Panc1 (cell line): Measurements from ENCODE around the gene FMO2. TPM values are rescaled to one million over a fixed set of nuclear protein-coding genes. Genes with fewer than 3 reads are reported as not detected.

ENCODE experiments used
- ATAC-seq: fragments of 200-7000 bp; cut with Tn5 transposase; 2 replicates; pipeline ENCODE4 v1.9.1; 2020; ENCODE audit warnings: mild to moderate bottlenecking, moderate library complexity
- BruUV-seq: library from RNA; stranded (reverse); fragments of 400-500 nt; replicated peaks from 2 replicates; lab custom pipeline; 2021; lab: Mats Ljungman, UMichigan
- CTCF ChIA-PET: fragments of 300-600 bp; sonication (Branson Sonifier 250); formaldehyde crosslinking; loops from one replicate; lab custom pipeline; 2022; ENCODE audit warnings: antibody characterized with exemption; lab: Charles Lee
- POLR2A ChIA-PET: fragments of 300-600 bp; sonication (Branson Sonifier 250); formaldehyde crosslinking; loops from one replicate; lab custom pipeline; 2022; ENCODE audit warnings: antibody characterized with exemption; lab: Charles Lee
- DNase-seq: peaks from one replicate; pipeline ENCODE4 v3.0.0-alpha.2; 2010; ENCODE audit warnings: low read depth, low spot score
- H3K27ac ChIP-seq: 2 replicates; pipeline ENCODE4 v1.5.1; 2011; ENCODE audit warnings: mild to moderate bottlenecking, low read length, inconsistent platforms
- H3K27me3 ChIP-seq: fragments of 200-500 bp; sonication (Bioruptor generic); 2 replicates; pipeline ENCODE4 v1.6.0; 2014; ENCODE audit warnings: low read length, inconsistent platforms; ENCODE audit not compliant: control insufficient read depth, insufficient read depth
- H3K36me3 ChIP-seq: fragments of 200-500 bp; sonication (Bioruptor generic); 2 replicates; pipeline ENCODE4 v1.5.1; 2014; ENCODE audit warnings: inconsistent platforms, mild to moderate bottlenecking, low read length, moderate library complexity; ENCODE audit not compliant: control insufficient read depth, insufficient read depth
- H3K4me1 ChIP-seq: 2 replicates; pipeline ENCODE4 v1.5.1; 2011; ENCODE audit warnings: inconsistent platforms, mild to moderate bottlenecking, low read length, moderate library complexity; ENCODE audit not compliant: control insufficient read depth, insufficient read depth
- H3K4me3 ChIP-seq, 2 experiments: 2 replicates each; pipeline ENCODE4 v1.5.1; 2011 to 2012; ENCODE audit warnings: low read depth in 2 of 2, low read length in 2 of 2, mild to moderate bottlenecking in 2 of 2, inconsistent platforms in 1 of 2, moderate library complexity in 1 of 2
- H3K9me3 ChIP-seq: fragments of 200-500 bp; sonication (Bioruptor generic); 2 replicates; pipeline ENCODE4 v1.5.1; 2014; ENCODE audit warnings: low read depth, mild to moderate bottlenecking, inconsistent platforms, low read length, moderate library complexity; ENCODE audit not compliant: control insufficient read depth, insufficient read depth
- CTCF ChIP-seq: fragments of 450-650 bp; IDR thresholded peaks from 2 replicates; pipeline ENCODE4 v1.5.1; 2017; ENCODE audit warnings: mild to moderate bottlenecking
- POLR2AphosphoS5 ChIP-seq: IDR thresholded peaks from 2 replicates; pipeline ENCODE4 v1.6.1; 2012; ENCODE audit warnings: mild to moderate bottlenecking, low read depth, low read length, moderate library complexity
- REST ChIP-seq, 2 experiments: IDR thresholded peaks; 2 replicates each; pipeline ENCODE4 v1.6.1; 2011 to 2012; ENCODE audit warnings: low read depth in 2 of 2, control low read depth in 1 of 2, low read length in 1 of 2, mild to moderate bottlenecking in 1 of 2, moderate library complexity in 1 of 2; ENCODE audit not compliant: insufficient read depth in 1 of 2
- SIN3A ChIP-seq: IDR thresholded peaks from 2 replicates; pipeline ENCODE4 v1.6.1; 2012; ENCODE audit warnings: low read depth, mild to moderate bottlenecking, low read length, moderate library complexity, borderline replicate concordance; ENCODE audit not compliant: insufficient read depth
- TCF7L2 ChIP-seq: IDR thresholded peaks from 2 replicates; pipeline ENCODE4 v1.6.1; 2011; ENCODE audit warnings: mild to moderate bottlenecking, low read depth, low read length, inconsistent platforms
- in situ Hi-C: cut with HindIII; loops from 2 replicates; pipeline ENCODE4 v1.10.0; 2016; ENCODE audit warnings: low sequenced_read_pairs, low pct_unique_long_range_greater_than_20kb
- intact Hi-C: fragments of 100-400 bp; cut with micrococcal nuclease; formaldehyde crosslinking; loops from one replicate; pipeline ENCODE4 v1.10.0; 2022; ENCODE audit not compliant: unreplicated experiment
- total RNA-seq: library from RNA; stranded (reverse); gene quantifications from one replicate; pipeline ENCODE4 v1.2.1, GENCODE V29; 2021; ENCODE audit not compliant: unreplicated experiment

Gene FMO2
- total RNA-seq, 1 experiment from 2014 or later, result 0.08 TPM

- CTCF ChIA-PET, result no interaction called here
- intact Hi-C loops (no loop called here), in situ Hi-C loops (no loop called here)
- DNase-seq (no peak), ATAC-seq (no peak)
- Histone ChIP-seq H3K4me3 (no peak overlapping the region), H3K4me1 (no peaks in the 10 kb centered on the region), H3K27ac (no peak overlapping the region), H3K36me3 (no peaks in the 10 kb centered on the region), H3K27me3 (no peaks in the 10 kb centered on the region; the same call in 1 of the 2 replicates), H3K9me3 (no peaks in the 10 kb centered on the region)
- TF ChIP-seq TCF7L2 (no peak), REST (IDR thresholded peaks at IDR 0.05; ENCODE audit: insufficient read depth in 1 of 2, low read depth in 2 of 2, low read length in 1 of 2) (no peak), SIN3A (no peak), POLR2AphosphoS5 (no peak), CTCF (no peak)
- POLR2A ChIA-PET, result no interaction called here
- no TSS peak for BruUV-seq
Observed at GRCh38 chr1:171206978-171207355, 21.9 kb downstream of the FMO2 start.

- ChIA-PET CTCF (no interaction called here), POLR2A (no interaction called here)
Observed at GRCh38 chr1:171207377-171207776, 22.3 kb downstream of the FMO2 start.

More at GRCh38 chr1:171207377-171207776, 22.3 kb downstream of the FMO2 start:
- ATAC-seq (no peak), DNase-seq (no peak)
- intact Hi-C loops, result no loop called here
- in situ Hi-C loops, result no loop called here
- TF ChIP-seq REST (IDR thresholded peaks at IDR 0.05; ENCODE audit: insufficient read depth in 1 of 2, low read depth in 2 of 2, low read length in 1 of 2), result no peak
- no peak for TF ChIP-seq CTCF
- no peak for TF ChIP-seq TCF7L2
- no peak for TF ChIP-seq POLR2AphosphoS5
- no peak for TF ChIP-seq SIN3A
- H3K36me3 ChIP-seq, result no peaks in the 10 kb centered on the region
- H3K4me1 ChIP-seq, result no peaks in the 10 kb centered on the region
- no peaks in the 10 kb centered on the region for H3K9me3 ChIP-seq
- H3K4me3 ChIP-seq, result no peak overlapping the region
- BruUV-seq, result no TSS peak
- no peak overlapping the region for H3K27ac ChIP-seq
- H3K27me3 ChIP-seq, result no peaks in the 10 kb centered on the region; the same call in 1 of the 2 replicates
